HG03565 (cell line): ENCODE measurements around the gene CFTR.
"Not testable (repeated sequence)": the region's sequence is repeated elsewhere in the genome, so short reads cannot be mapped to it uniquely, and the experiment has no call there.

Source experiments
- ATAC-seq: cut with Tn5 transposase; IDR thresholded peaks from one replicate; pipeline ENCODE4 v1.9.1; 2021; ENCODE audit warnings: mild to moderate bottlenecking, moderate library complexity; ENCODE audit not compliant: unreplicated experiment

Gene CFTR

DNA sequence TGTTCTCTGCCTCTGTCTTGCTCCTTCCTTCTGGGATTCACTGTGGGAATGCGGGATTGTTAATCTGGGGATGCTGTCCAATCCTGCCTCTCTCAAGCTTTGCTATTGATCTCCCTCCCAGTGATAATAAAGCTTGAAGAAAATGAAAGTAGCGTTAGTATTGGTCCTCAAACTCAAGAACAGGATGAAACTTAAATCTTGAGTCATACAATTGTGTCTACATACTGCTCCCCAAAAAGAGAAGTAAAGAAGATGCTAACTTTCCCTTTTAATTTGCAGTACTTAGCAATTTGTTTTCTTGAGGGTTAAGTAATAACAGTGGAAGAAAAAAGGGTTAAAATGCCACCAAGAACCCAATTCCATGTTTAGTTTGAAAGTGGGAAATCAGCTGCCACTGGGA lies 13.6 kb downstream of the CFTR start:
- ATAC-seq, result no peak

DNA sequence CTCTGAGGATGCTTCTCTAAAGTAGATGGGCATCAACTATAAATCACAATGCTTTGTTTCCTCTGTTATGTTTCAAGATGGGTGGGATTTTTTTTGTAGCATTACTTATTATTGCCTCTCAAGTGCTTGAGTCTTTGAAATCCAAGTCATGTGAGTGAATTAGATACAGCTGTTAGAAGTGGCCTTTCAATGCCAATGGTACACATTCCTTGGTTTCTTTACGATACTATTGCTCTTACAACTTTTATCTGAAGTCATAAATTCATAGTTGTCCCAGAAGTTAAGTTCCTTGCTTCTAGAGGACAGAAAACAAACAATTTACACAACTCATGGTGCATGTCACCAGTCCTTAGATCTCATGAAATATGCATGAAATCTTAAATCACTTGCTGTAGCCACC lies 15.5 kb downstream of the CFTR start:
- no peak for ATAC-seq

DNA sequence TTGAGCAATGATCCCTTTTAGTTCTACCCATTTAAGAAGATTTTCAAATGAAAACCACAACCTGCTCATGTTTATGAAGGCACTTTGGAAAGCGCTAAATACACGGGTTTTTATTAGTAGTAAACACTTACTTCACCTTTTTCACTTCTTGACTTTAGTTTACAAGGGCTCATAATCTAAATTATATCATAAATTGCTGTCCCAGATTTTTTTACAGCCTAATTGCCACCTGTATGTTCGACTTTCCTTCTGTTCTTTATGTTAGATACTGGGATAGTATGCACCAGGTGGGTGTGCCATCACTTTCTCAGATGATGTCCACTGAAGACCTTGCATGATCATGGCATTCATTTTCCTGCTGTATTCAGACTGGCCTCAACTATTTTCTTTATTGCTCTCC lies 22.5 kb downstream of the CFTR start:
- no peak for ATAC-seq

DNA sequence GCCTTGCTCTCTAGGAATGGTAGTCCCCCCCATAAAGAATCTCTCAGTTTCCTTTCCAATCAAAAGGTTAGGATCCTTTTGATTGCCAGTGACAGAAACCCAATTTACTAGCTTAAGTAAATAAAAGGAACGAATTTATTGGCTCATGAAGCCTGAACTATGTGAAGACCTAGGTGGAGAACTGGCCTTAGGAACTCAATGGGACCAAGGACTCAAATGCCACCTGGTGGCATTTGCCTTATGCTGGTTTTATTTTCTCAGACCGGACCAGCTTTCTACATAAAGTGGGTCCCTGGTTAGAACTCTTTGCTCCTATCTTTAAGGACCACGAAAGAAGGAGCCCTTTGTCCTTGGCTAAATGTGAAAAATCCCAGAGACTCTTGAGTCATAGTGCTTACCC lies 25.4 kb downstream of the CFTR start:
- ATAC-seq, result no peak

DNA sequence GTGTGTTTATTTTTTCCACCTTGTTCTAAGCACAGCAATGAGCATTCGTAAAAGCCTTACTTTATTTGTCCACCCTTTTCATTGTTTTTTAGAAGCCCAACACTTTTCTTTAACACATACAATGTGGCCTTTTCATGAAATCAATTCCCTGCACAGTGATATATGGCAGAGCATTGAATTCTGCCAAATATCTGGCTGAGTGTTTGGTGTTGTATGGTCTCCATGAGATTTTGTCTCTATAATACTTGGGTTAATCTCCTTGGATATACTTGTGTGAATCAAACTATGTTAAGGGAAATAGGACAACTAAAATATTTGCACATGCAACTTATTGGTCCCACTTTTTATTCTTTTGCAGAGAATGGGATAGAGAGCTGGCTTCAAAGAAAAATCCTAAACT lies 28.9 kb downstream of the CFTR start:
- no peak for ATAC-seq

DNA sequence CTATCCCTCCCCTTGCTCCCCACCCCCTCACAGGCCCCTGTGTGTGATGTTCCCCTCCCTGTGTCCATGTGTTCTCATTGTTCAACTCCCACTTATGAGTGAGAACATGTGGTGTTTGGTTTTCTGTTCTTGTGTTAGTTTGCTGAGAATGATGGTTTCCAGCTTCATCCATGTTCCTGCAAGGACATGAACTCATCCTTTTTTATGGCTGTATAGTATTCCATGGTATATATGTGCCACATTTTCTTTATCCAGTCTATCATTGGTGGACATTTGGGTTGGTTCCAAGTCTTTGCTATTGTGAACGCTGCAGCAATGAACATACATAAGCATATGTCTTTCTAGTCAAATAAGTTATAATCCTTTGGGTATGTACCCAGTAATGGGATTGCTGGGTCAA lies 37.4 kb downstream of the CFTR start:
- not testable (repeated sequence) for ATAC-seq

DNA sequence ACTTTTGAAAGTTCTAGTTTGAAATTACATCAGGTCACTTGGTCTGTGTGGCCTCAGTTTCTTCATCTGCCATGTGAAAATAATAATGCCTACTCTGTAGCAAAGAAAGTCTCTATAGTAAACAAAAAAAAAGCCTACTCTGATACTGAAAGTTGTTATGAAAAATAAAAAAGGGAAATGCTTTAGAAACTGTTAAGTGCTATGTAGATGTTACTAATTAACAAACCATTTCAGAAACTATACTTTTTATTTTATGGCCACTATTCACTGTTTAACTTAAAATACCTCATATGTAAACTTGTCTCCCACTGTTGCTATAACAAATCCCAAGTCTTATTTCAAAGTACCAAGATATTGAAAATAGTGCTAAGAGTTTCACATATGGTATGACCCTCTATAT lies 50.6 kb downstream of the CFTR start:
- no peak for ATAC-seq

DNA sequence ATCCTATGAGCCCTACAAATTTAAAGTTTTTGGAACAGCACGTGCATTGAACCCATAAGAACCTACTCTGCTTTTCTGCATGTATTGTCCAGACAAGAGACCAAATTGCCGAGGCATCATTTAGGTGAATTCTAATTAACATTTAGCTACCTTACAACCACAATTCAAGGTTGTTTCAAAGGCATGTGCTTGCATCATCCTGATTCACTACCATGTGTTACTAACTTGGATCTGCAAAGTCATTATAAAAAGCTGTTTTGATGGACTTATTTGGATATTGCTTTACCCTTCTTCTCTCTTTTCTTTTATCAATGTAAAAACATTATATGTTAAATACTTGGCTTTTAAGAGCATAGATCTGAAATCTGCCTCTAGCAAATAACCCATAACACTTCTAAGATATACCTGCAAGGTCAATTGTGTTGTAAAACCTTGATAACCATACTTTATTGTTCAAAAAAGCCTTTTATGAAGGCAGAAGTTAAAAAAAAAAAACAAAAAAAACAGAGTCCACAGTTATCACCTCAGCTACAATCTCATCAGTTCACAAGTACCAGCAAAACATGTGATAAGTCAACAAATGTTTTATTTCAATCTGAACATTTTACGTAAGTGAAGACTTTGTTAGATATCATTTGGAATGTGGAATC lies 51.9 kb downstream of the CFTR start:
- no peak for ATAC-seq

DNA sequence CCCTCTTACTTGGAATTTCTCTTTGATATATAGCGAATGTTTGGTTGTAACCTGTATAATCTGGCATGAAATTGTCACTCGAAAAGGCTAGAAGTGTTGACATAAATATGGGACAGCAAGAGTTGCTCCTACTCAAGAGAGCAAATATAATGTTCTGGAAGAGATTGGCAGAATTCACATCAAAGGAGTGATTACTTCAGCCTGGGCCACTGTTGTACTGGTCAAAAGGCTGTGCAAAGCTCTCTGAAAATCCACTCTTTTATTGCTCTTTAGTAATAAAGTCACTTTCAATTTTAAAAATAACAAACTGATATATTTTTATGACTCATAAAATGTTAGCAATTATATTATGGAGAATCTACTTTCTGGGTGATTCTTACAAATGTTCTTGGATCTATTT lies 58.2 kb downstream of the CFTR start:
- no peak for ATAC-seq

DNA sequence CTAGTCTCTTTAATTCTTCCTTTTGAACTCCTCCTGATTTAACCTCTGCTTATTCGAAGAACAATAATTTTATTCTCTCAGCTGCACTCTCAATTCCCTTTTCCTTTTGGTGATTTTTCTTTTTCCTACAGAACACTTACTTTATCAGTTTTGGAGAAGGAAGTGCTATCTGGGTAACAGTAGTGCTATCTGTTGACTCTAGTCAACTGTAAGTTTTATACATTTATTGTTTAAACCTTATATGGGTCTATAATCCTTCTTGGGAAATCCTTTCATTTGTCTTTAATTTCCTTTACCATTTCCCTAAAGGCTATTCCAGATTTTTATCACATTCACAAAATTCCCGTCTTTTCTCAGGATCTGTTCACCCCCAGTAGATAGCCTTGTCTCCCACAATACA lies 64.2 kb downstream of the CFTR start:
- ATAC-seq, result no peak

DNA sequence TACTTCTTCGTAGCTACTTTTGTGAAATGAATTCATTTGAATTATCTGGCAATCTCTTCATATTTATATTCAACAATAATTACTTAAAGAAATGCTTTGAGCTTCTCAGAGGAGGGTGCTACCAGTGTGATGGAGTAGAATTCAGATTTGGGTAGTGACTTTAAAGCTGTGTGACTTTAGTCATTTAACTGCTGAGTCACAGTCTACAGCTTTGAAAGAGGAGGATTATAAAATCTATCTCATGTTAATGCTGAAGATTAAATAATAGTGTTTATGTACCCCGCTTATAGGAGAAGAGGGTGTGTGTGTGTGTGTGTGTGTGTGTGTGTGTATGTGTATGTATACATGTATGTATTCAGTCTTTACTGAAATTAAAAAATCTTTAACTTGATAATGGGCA lies 68.2 kb downstream of the CFTR start:
- ATAC-seq, result no peak

DNA sequence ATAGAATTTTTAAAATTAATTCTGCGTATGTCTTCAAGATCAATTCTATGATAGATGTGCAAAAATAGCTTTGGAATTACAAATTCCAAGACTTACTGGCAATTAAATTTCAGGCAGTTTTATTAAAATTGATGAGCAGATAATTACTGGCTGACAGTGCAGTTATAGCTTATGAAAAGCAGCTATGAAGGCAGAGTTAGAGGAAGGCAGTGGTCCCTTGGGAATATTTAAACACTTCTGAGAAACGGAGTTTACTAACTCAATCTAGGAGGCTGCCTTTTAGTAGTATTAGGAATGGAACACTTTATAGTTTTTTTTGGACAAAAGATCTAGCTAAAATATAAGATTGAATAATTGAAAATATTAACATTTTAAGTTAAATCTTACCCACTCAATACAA lies 70.8 kb downstream of the CFTR start:
- no peak for ATAC-seq

DNA sequence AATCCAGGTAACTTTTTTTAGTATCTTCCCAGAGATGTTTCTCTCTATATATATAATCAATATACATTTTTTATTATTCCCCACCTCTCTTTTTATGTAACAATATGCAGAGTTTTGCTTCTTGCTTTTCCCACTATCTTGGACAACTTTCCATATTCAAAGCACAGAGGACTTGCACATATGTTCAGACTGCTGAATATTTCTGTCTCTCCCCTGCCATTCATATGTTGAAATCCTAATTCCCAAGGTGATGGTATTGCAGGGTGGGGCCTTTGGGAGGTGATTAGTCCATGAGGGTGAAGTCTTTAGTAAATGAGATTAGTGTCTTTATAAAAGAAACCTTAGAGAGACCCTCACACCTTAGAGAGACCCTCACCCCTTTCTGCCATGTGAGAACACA lies 72.8 kb downstream of the CFTR start:
- no peak for ATAC-seq

DNA sequence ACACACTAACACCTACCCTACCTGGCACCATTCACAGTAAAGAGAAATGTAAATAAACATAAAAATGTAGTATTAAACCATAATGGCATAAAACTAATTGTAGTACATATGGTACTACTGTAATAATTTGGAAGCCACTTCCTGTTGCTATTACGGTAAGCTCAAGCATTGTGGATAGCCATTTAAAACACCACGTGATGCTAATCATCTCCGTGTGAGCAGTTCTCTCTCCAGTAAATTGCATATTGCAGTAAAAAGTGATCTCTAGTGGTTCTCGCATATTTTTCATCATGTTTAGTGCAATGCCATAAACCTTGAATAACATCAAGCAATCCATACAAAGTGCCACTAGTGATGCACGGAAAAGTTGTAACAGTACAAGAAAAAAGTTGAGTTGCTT lies 75.4 kb downstream of the CFTR start:
- ATAC-seq, result no peak

DNA sequence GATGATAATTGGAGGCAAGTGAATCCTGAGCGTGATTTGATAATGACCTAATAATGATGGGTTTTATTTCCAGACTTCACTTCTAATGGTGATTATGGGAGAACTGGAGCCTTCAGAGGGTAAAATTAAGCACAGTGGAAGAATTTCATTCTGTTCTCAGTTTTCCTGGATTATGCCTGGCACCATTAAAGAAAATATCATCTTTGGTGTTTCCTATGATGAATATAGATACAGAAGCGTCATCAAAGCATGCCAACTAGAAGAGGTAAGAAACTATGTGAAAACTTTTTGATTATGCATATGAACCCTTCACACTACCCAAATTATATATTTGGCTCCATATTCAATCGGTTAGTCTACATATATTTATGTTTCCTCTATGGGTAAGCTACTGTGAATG lies 79.6 kb downstream of the CFTR start:
- no peak for ATAC-seq

DNA sequence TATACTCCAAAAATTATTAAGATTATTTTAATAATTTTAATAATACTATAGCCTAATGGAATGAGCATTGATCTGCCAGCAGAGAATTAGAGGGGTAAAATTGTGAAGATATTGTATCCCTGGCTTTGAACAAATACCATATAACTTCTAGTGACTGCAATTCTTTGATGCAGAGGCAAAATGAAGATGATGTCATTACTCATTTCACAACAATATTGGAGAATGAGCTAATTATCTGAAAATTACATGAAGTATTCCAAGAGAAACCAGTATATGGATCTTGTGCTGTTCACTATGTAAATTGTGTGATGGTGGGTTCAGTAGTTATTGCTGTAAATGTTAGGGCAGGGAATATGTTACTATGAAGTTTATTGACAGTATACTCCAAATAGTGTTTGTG lies 80.2 kb downstream of the CFTR start:
- ATAC-seq, result no peak

DNA sequence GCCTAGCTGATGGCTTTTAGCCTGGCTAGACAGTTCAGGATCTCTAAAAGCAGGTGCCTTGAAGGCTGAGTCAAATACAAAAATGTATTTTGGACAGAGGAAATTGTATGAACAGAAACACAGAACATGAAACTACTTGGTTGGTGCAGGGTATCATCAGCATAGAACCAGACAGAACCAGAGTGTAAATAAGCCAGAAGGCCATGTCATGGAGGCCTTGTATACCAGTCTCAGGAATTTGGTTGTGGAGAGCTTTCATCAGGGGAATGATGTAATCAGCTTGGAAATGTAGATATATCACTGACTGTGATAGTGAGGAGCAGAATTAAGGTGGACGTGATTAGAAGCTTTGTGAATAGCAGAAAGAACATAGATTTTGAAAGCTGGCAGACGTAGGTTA lies 82.9 kb downstream of the CFTR start:
- ATAC-seq, result no peak

DNA sequence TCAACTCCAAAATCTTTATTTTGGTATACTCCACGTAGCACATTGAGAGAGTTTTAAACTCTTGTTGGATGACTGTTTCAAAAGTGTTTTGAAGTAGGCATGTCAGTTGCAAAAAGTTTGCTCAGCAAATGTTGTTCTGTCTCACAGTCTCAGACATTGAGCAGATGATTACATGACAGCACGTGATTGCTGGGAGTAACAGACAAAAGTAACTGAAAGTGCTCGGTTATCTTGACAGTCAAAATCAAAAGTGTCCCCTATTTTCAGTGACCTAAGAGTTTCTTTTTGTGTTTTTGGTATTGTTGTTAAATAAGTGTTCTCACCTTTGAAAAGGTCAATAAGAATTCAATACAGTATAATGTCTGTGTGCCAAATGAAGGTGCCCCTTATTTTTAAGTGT lies 84.3 kb downstream of the CFTR start:
- ATAC-seq, result peak; percentile 52

DNA sequence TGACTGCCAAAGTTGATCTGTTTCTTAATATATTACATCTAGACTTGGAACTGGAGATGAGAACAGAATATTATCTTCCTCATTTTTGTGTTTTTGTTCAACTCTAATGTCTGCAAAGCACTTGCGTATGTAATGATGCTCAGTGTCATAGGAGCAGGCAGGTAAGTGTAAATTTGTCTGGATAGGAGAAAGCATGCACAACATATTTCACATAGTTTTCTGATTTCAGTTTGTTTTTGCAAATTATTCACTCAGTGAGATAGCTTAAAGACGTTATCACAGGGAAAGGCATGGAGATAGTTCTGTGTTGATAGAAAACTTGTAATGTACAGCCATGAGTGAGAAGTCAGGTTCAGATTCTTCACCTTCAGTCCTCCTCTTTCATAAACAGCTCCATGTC lies 84.8 kb downstream of the CFTR start:
- ATAC-seq, result no peak

DNA sequence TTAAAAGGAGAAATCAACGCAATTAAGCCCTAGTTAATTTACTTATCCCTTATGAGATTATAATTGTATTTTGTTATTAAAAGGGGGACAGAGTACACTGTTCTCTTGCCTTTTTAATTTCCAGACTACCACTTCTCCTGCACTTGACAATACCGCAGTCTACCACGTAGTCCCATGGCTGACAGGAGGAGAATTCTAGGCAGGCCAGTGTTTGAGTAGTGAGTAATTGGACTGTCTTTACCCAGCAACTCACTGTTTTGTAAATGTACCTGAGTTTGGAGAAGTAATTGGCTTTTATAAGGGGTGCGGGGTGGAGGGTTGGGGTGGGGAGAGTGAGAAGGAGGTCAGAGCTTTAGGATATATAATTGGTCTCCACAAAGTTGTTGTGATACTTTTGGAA lies 85.4 kb downstream of the CFTR start:
- no peak for ATAC-seq

DNA sequence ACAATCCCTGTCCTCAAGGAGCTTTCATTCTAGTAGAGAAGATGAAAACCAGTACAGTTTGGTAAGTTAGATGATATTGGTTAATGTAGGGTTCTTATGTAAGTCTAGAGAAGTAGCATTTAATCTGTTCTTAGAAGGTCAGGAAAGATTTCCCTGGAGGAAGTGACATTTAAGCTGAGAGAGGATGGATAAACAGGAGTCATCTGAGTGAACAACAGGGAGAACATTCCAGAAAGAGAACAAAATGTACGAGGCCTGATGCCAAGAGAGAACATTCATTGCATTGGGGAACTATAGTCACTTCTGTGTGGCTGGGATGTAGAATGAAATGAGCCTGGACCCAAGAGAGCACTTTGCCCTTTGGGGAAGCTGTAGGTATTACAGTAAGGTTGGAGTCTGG lies 88.0 kb downstream of the CFTR start:
- no peak for ATAC-seq

DNA sequence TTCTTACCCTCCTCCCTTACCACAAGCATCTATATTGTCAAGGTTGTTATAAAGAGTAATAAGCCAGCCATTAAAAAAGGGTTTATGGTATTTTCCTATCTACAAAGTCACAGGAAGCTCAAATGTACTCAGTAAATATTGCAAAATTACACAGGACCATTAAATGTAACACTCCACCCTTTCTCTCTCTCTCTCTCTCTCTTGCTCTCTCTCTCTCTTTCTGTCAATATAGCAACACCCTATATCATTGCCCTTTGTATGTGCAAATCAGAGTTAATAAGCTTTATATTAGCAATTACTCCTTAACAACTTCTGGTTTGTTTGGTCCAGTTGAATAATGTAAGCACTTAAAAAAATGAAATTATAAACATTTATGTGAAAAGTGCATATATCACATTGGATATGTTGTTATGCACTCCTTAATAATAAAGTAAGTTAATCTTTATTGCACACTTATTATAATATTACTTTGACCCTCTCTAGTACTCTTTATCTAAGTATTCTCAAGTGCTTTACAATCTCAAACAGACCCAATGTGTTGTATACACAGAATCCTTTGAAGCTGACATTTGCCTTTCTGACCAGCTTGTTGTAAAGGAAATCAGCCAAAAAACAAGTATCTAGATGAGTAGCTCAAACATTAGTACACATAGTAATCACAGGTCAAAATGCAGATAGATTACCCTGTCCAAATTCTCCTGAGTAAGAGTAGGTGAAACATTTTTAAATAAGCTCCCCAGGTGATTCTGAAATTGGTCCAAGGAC lies 93.2 kb downstream of the CFTR start:
- ATAC-seq, result no peak

DNA sequence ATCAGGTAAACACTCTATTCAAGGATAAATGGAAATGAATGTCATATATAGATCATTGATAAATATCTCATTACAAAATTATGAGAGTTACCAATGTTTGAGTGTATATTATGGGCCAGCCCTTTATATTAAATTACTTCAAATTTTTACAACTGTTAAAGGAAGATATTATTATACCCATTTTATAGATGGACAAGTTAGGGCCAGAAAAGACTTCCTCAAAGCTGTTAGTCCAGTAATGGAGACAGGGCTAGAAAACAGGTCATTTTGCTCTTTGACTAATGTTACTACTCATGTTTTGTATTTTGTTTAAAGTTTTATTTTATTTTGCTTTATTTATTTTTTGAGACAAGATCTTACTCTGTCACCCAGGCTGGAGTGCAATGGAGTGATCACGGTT lies 101.6 kb downstream of the CFTR start:
- ATAC-seq, result no peak
